Measurements from ENCODE around the gene PDE8A.

The PDE8A gene

GRCh38 chr15:84937144-84937543 is 44.5 kb upstream of the PDE8A start:
- no peaks in the 10 kb centered on the region for H3K4me1 ChIP-seq (ENCODE audit: control insufficient read depth, insufficient read depth, low read length)
- no peak overlapping the region for H3K4me3 ChIP-seq (ENCODE audit: low read depth, low read length)
- H3K36me3 ChIP-seq (ENCODE audit: control insufficient read depth in 2 of 2, insufficient read depth in 1 of 2, low read length in 2 of 2) = no peaks in the 10 kb centered on the region
- H3K27ac ChIP-seq (ENCODE audit: extremely low read depth, low read depth, low read length) = no peak overlapping the region
- POLR2A ChIA-PET = no interaction called here
- TF ChIP-seq ZNF830 (tag by site-specific recombination; IDR thresholded peaks at IDR 0.05; ENCODE audit: low read depth) = no peak
- no peak for TF ChIP-seq ZNF792 (tag by site-specific recombination; IDR thresholded peaks at IDR 0.05)
- no peaks in the 10 kb centered on the region for H3K9me3 ChIP-seq (ENCODE audit: control insufficient read depth, insufficient read depth, low read depth, low read length)
- CTCF ChIA-PET = interaction anchor here (0.6 to 1.2 kb wide), 4 partner anchors 9 to 143 kb away, joined by 3 to 6 read pairs (median 3); no protein-coding TSS in a partner anchor

DNA sequence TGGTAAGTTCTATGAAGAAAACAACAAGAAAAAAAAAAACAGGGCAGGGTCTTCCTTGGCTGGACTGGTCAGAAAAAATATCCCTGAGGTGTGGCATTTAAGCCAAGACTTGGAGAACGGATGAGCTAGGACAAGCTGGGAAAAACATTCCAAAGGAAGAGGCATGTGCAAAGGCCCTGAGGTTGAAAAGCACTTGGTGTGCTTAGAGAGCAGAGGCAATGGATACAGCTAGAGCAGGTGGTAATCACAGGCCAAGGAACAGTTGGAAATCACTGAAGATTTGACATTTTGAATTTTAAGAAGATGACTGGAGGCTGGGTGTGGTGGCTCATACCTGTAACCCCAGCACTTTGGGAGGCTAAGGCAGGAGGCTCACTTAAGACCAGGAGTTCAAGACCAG is 42.9 kb upstream of the PDE8A start:
- Histone ChIP-seq H3K36me3 (ENCODE audit: control insufficient read depth in 2 of 2, insufficient read depth in 1 of 2, low read length in 2 of 2) (no peaks in the 10 kb centered on the region), H3K27ac (ENCODE audit: extremely low read depth, low read depth, low read length) (no peak overlapping the region), H3K4me3 (ENCODE audit: low read depth, low read length) (no peak overlapping the region), H3K4me1 (ENCODE audit: control insufficient read depth, insufficient read depth, low read length) (no peaks in the 10 kb centered on the region), H3K9me3 (ENCODE audit: control insufficient read depth, insufficient read depth, low read depth, low read length) (no peaks in the 10 kb centered on the region)
- CTCF ChIA-PET = interaction anchor here (0.6 to 1.5 kb wide), 4 partner anchors 10 to 678 kb away, joined by 3 to 6 read pairs (median 4); no protein-coding TSS in a partner anchor
- TF ChIP-seq ZNF623 (tag by site-specific recombination; IDR thresholded peaks at IDR 0.05) (peak; percentile 97), ZSCAN16 (tag by site-specific recombination; IDR thresholded peaks at IDR 0.05) (no peak), ZXDB (tag by site-specific recombination; IDR thresholded peaks at IDR 0.05) (no peak)
- POLR2A ChIA-PET = interaction anchor here (0.8 kb wide), 1 partner anchor 307 kb away, joined by 4 read pairs; no protein-coding TSS in a partner anchor

- TF ChIP-seq, protein P1, sequence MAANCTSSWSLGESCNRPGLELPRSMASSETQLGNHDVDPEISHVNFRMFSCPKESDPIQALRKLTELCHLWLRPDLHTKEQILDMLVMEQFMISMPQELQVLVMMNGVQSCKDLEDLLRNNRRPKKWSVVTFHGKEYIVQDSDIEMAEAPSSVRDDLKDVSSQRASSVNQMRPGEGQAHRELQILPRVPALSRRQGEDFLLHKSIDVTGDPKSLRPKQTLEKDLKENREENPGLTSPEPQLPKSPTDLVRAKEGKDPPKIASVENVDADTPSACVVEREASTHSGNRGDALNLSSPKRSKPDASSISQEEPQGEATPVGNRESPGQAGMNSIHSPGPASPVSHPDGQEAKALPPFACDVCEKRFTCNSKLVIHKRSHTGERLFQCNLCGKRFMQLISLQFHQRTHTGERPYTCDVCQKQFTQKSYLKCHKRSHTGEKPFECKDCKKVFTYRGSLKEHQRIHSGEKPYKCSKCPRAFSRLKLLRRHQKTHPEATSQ (tag by site-specific recombination; IDR thresholded peaks at IDR 0.05) = no peak
- TF ChIP-seq ZNF623 (tag by site-specific recombination; IDR thresholded peaks at IDR 0.05) (no peak), ZNF600 (tag by site-specific recombination; IDR thresholded peaks at IDR 0.05) (no peak), HOXD13 (CRISPR knock-in tag; IDR thresholded peaks at IDR 0.05; ENCODE audit: borderline replicate concordance) (no peak), KLF1 (tag by site-specific recombination; IDR thresholded peaks at IDR 0.05) (no peak), ZNF560 (tag by site-specific recombination; IDR thresholded peaks at IDR 0.05; ENCODE audit: borderline replicate concordance) (no peak)
- TF ChIP-seq, protein P2, sequence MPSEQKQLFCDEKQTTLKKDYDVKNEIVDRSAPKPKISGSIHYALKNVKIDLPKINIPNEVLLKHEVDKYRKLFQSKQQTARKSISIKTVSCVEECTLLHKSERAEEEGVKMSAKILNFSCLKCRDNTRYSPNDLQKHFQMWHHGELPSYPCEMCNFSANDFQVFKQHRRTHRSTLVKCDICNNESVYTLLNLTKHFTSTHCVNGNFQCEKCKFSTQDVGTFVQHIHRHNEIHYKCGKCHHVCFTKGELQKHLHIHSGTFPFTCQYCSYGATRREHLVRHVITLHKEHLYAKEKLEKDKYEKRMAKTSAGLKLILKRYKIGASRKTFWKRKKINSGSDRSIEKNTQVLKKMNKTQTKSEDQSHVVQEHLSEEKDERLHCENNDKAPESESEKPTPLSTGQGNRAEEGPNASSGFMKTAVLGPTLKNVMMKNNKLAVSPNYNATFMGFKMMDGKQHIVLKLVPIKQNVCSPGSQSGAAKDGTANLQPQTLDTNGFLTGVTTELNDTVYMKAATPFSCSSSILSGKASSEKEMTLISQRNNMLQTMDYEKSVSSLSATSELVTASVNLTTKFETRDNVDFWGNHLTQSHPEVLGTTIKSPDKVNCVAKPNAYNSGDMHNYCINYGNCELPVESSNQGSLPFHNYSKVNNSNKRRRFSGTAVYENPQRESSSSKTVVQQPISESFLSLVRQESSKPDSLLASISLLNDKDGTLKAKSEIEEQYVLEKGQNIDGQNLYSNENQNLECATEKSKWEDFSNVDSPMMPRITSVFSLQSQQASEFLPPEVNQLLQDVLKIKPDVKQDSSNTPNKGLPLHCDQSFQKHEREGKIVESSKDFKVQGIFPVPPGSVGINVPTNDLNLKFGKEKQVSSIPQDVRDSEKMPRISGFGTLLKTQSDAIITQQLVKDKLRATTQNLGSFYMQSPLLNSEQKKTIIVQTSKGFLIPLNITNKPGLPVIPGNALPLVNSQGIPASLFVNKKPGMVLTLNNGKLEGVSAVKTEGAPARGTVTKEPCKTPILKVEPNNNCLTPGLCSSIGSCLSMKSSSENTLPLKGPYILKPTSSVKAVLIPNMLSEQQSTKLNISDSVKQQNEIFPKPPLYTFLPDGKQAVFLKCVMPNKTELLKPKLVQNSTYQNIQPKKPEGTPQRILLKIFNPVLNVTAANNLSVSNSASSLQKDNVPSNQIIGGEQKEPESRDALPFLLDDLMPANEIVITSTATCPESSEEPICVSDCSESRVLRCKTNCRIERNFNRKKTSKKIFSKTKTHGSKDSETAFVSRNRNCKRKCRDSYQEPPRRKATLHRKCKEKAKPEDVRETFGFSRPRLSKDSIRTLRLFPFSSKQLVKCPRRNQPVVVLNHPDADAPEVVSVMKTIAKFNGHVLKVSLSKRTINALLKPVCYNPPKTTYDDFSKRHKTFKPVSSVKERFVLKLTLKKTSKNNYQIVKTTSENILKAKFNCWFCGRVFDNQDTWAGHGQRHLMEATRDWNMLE (tag by site-specific recombination; conservative IDR thresholded peaks at IDR 0.05; ENCODE audit: low read depth) = no peak
- POLR2A ChIA-PET = no interaction called here
- Histone ChIP-seq H3K36me3 (ENCODE audit: control insufficient read depth in 2 of 2, insufficient read depth in 1 of 2, low read length in 2 of 2) (no peaks in the 10 kb centered on the region), H3K27ac (ENCODE audit: extremely low read depth, low read depth, low read length) (no peak overlapping the region), H3K9me3 (ENCODE audit: control insufficient read depth, insufficient read depth, low read depth, low read length) (no peaks in the 10 kb centered on the region), H3K4me1 (ENCODE audit: control insufficient read depth, insufficient read depth, low read length) (no peaks in the 10 kb centered on the region), H3K4me3 (ENCODE audit: low read depth, low read length) (no peak overlapping the region)
- CTCF ChIA-PET = interaction anchor here (0.6 to 1.8 kb wide), 3 partner anchors 12 to 71 kb away, joined by 3 to 9 read pairs (median 4); no protein-coding TSS in a partner anchor
Observed at GRCh38 chr15:84940399-84940798, 41.3 kb upstream of the PDE8A start.

- CTCF ChIA-PET = interaction anchor here (1.0 to 1.4 kb wide), 4 partner anchors 11 to 343 kb away, joined by 3 to 4 read pairs (median 3); no protein-coding TSS in a partner anchor
- Histone ChIP-seq H3K27ac (ENCODE audit: extremely low read depth, low read depth, low read length) (no peak overlapping the region), H3K4me3 (ENCODE audit: low read depth, low read length) (no peak overlapping the region), H3K4me1 (ENCODE audit: control insufficient read depth, insufficient read depth, low read length) (no peaks in the 10 kb centered on the region), H3K9me3 (ENCODE audit: control insufficient read depth, insufficient read depth, low read depth, low read length) (no peaks in the 10 kb centered on the region), H3K36me3 (ENCODE audit: control insufficient read depth in 2 of 2, insufficient read depth in 1 of 2, low read length in 2 of 2) (no peaks in the 10 kb centered on the region)
- POLR2A ChIA-PET = no interaction called here
- TF ChIP-seq TCF7L2 (IDR thresholded peaks at IDR 0.05; ENCODE audit: borderline replicate concordance, low read depth, low read length) (no peak), ZNF37A (tag by site-specific recombination; IDR thresholded peaks at IDR 0.05) (no peak), ZNF48 (tag by site-specific recombination; IDR thresholded peaks at IDR 0.05) (no peak), ZNF76 (tag by site-specific recombination; IDR thresholded peaks at IDR 0.05; ENCODE audit: borderline replicate concordance, low read depth) (no peak), KLF10 (tag by site-specific recombination; IDR thresholded peaks at IDR 0.05) (no peak), ZNF211 (tag by site-specific recombination; IDR thresholded peaks at IDR 0.05; ENCODE audit: low read depth) (no peak), ZNF843 (tag by site-specific recombination; IDR thresholded peaks at IDR 0.05) (no peak), ZNF292 (tag by site-specific recombination; IDR thresholded peaks at IDR 0.05; ENCODE audit: borderline replicate concordance, low read depth) (no peak), ZFP69B (tag by site-specific recombination; IDR thresholded peaks at IDR 0.05) (no peak), ZNF837 (tag by site-specific recombination; IDR thresholded peaks at IDR 0.05) (no peak), ZNF404 (tag by site-specific recombination; IDR thresholded peaks at IDR 0.05) (no peak)
Observed at GRCh38 chr15:84942456-84942855, 39.2 kb upstream of the PDE8A start.
